HCT116 (cell line): ENCODE results near the gene ITIH1.

Experiments
- TF ChIP-seq, protein P1 (sequence below), 3 experiments: fragments of 200-600 bp in 1 of 3; sonication (generic) in 1 of 3; IDR thresholded peaks in 2 of 3; conservative IDR thresholded peaks in 1 of 3; 2 replicates each; pipeline ENCODE4 v1.5.1; 2012 to 2017; ENCODE audit warnings: low read depth in 2 of 3, low read length in 2 of 3, antibody characterized with exemption in 1 of 3, borderline replicate concordance in 1 of 3, control low read depth in 1 of 3, mild to moderate bottlenecking in 1 of 3, mixed read lengths in 1 of 3, mixed run types in 1 of 3, moderate library complexity in 1 of 3; ENCODE audit not compliant: insufficient read depth in 1 of 3
- TF ChIP-seq, protein P2 (sequence below): IDR thresholded peaks from 2 replicates; pipeline ENCODE4 v1.6.1; 2012

- TF ChIP-seq, protein P1, sequence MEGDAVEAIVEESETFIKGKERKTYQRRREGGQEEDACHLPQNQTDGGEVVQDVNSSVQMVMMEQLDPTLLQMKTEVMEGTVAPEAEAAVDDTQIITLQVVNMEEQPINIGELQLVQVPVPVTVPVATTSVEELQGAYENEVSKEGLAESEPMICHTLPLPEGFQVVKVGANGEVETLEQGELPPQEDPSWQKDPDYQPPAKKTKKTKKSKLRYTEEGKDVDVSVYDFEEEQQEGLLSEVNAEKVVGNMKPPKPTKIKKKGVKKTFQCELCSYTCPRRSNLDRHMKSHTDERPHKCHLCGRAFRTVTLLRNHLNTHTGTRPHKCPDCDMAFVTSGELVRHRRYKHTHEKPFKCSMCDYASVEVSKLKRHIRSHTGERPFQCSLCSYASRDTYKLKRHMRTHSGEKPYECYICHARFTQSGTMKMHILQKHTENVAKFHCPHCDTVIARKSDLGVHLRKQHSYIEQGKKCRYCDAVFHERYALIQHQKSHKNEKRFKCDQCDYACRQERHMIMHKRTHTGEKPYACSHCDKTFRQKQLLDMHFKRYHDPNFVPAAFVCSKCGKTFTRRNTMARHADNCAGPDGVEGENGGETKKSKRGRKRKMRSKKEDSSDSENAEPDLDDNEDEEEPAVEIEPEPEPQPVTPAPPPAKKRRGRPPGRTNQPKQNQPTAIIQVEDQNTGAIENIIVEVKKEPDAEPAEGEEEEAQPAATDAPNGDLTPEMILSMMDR (IDR thresholded peaks at IDR 0.05 in 2 of 3, conservative IDR thresholded peaks at IDR 0.05 in 1 of 3; ENCODE audit: borderline replicate concordance in 1 of 3, insufficient read depth in 1 of 3, low read depth in 2 of 3, low read length in 2 of 3) = no peak
- TF ChIP-seq, protein P2, sequence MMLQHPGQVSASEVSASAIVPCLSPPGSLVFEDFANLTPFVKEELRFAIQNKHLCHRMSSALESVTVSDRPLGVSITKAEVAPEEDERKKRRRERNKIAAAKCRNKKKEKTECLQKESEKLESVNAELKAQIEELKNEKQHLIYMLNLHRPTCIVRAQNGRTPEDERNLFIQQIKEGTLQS = no peak
Observed at GRCh38 chr3:52771702-52772101, 5.7 kb upstream of the ITIH1 start.
